B cell (primary cell): ENCODE measurements around the gene PPM1G. TPM values are rescaled to one million over a fixed set of nuclear protein-coding genes. Genes with fewer than 3 reads are reported as not detected.

Experiments used
- ATAC-seq: fragments of 200-7000 bp; cut with Tn5 transposase; one replicate; pipeline ENCODE4 v1.10.0; 2021; ENCODE audit warnings: low read depth, mild to moderate bottlenecking, moderate number of reproducible peaks, moderate library complexity
- CTCF ChIA-PET: fragments of 350-600 bp; sonication (Branson Sonifier 250); formaldehyde crosslinking; loops from one replicate; lab custom pipeline; 2021; ENCODE audit warnings: antibody characterized with exemption, inconsistent platforms; lab: Charles Lee
- POLR2A ChIA-PET: fragments of 350-600 bp; sonication (Branson Sonifier 250); formaldehyde crosslinking; loops from one replicate; lab custom pipeline; 2021; ENCODE audit warnings: antibody characterized with exemption; lab: Charles Lee
- DNase-seq: peaks from one replicate; pipeline ENCODE4 v3.0.0; 2013
- H2AFZ ChIP-seq: 2 replicates; pipeline ENCODE4 v1.6.1; 2012; ENCODE audit warnings: mild to moderate bottlenecking, low read depth, low read length; ENCODE audit not compliant: insufficient read depth, poor library complexity, severe bottlenecking
- H3K27ac ChIP-seq, 2 donors: 1 replicate in 1 of 2; 2 replicates in 1 of 2; pipeline ENCODE4 v1.5.1; 2012 to 2013; ENCODE audit warnings: low read length in 2 of 2, mild to moderate bottlenecking in 2 of 2, moderate library complexity in 1 of 2
- H3K27me3 ChIP-seq, 4 experiments: fragments of 200-600 bp in 1 of 4; sonication (generic) in 1 of 4; replicated peaks in 1 of 4; 1 replicate in 2 of 4; 2 replicates in 2 of 4; pipeline versions ENCODE4 v1.6.1 to v1.7.0; 2013 to 2016; ENCODE audit warnings: low read length in 3 of 4, mild to moderate bottlenecking in 2 of 4, mixed read lengths in 1 of 4, moderate library complexity in 1 of 4; ENCODE audit not compliant: insufficient read depth in 4 of 4, control insufficient read depth in 3 of 4; ENCODE audit errors: control extremely low read depth in 1 of 4
- H3K36me3 ChIP-seq, 2 experiments: replicated peaks in 1 of 2; 1 replicate in 1 of 2; 2 replicates in 1 of 2; pipeline versions ENCODE4 v1.6.1 to v1.7.1; 2013; ENCODE audit warnings: low read length in 1 of 2; ENCODE audit not compliant: insufficient read depth in 2 of 2, control insufficient read depth in 1 of 2; ENCODE audit errors: control extremely low read depth in 1 of 2, extremely low read depth in 1 of 2
- H3K4me1 ChIP-seq, 2 donors: fragments of 200-600 bp in 1 of 2; sonication (generic) in 1 of 2; 1 replicate in 1 of 2; 2 replicates in 1 of 2; pipeline versions ENCODE4 v1.5.1 to v1.6.1; 2013 to 2017; ENCODE audit warnings: low read length in 2 of 2; ENCODE audit not compliant: control insufficient read depth in 2 of 2, insufficient read depth in 2 of 2
- H3K4me2 ChIP-seq: replicated peaks from 2 replicates; pipeline ENCODE3; 2012; ENCODE audit warnings: mild to moderate bottlenecking, low read depth, low read length; ENCODE audit not compliant: poor library complexity, severe bottlenecking
- H3K4me3 ChIP-seq, 5 experiments: fragments of 200-600 bp in 1 of 5; sonication (generic) in 1 of 5; 1 replicate in 3 of 5; 2 replicates in 2 of 5; pipeline versions ENCODE4 v1.5.1 to v1.7.0; 2011 to 2016; ENCODE audit warnings: low read length in 4 of 5, mild to moderate bottlenecking in 4 of 5, low read depth in 2 of 5, control low read depth in 1 of 5, moderate library complexity in 1 of 5; ENCODE audit not compliant: insufficient read depth in 1 of 5; ENCODE audit errors: control extremely low read depth in 1 of 5, extremely low read depth in 1 of 5
- H3K79me2 ChIP-seq: fragments of 200-600 bp; sonication (generic); one replicate; pipeline ENCODE4 v1.6.0; 2016; ENCODE audit warnings: low read length; ENCODE audit not compliant: control insufficient read depth, insufficient read depth
- H3K9ac ChIP-seq: fragments of 200-600 bp; sonication (generic); 2 replicates; pipeline ENCODE4 v1.6.1; 2017; ENCODE audit warnings: mild to moderate bottlenecking, low read length, moderate library complexity
- H3K9me3 ChIP-seq, 3 donors: one replicate each; pipeline versions ENCODE4 v1.6.1 to v1.7.1; 2013; ENCODE audit warnings: low read length in 2 of 3; ENCODE audit not compliant: control insufficient read depth in 2 of 3, insufficient read depth in 1 of 3; ENCODE audit errors: control extremely low read depth in 1 of 3
- H4K20me1 ChIP-seq: 2 replicates; pipeline ENCODE4 v1.6.0; 2012; ENCODE audit warnings: mild to moderate bottlenecking, low read length; ENCODE audit not compliant: insufficient read depth, control insufficient read depth, poor library complexity, severe bottlenecking
- H3K27ac Mint-ChIP-seq: one replicate; pipeline ENCODE4 v1.8.0; 2021; ENCODE audit warnings: mixed read lengths
- H3K27me3 Mint-ChIP-seq: one replicate; pipeline ENCODE4 v1.8.0; 2021; ENCODE audit warnings: mixed read lengths
- H3K4me1 Mint-ChIP-seq: one replicate; pipeline ENCODE4 v1.8.0; 2021; ENCODE audit warnings: mixed read lengths
- H3K4me3 Mint-ChIP-seq: one replicate; pipeline ENCODE4 v1.8.0; 2021; ENCODE audit warnings: mixed read lengths
- H3K9me3 Mint-ChIP-seq: one replicate; pipeline ENCODE4 v1.8.0; 2022; ENCODE audit warnings: mixed read lengths; ENCODE audit not compliant: insufficient read depth
- EZH2 ChIP-seq: IDR thresholded peaks from 2 replicates; pipeline ENCODE4 v1.6.1; 2012; ENCODE audit warnings: borderline replicate concordance, low read depth, mild to moderate bottlenecking, moderate library complexity, low read length; ENCODE audit not compliant: insufficient read depth, poor library complexity, severe bottlenecking
- WGBS: methylation state at CpG from one replicate; pipeline ENCODE4 v1.1.5; 2013; ENCODE audit warnings: missing lambda C conversion rate; ENCODE audit not compliant: insufficient coverage; 5-methylcytosine and 5-hydroxymethylcytosine counted together
- intact Hi-C: fragments of 100-400 bp; cut with micrococcal nuclease; formaldehyde crosslinking; loops from one replicate; pipeline ENCODE4 v1.10.0; 2022
- polyA plus RNA-seq: library from polyadenylated mRNA; depleted of rRNA; stranded (reverse); fragments of >200 nt; gene quantifications from 2 replicates; pipeline ENCODE4 v1.2.3, GENCODE V29; 2012
- total RNA-seq, 2 donors: library from RNA; stranded (reverse); fragments of 120-200 nt in 1 of 2; gene quantifications; 1 replicate in 1 of 2; 2 replicates in 1 of 2; pipeline versions ENCODE4 v1.2.3 to v1.2.4, GENCODE V29; 2013 to 2022
- TF ChIP-seq, protein P1 (sequence below): fragments of 200-600 bp; IDR thresholded peaks from one replicate; pipeline ENCODE4 v1.8.0; 2022; ENCODE audit warnings: antibody characterized with exemption, mild to moderate bottlenecking

PPM1G gene
- total and polyA plus RNA-seq, 2 donors (not counting 1 experiment from before 2014, with no cell fraction given) = 23.7 to 48.9 TPM

DNA sequence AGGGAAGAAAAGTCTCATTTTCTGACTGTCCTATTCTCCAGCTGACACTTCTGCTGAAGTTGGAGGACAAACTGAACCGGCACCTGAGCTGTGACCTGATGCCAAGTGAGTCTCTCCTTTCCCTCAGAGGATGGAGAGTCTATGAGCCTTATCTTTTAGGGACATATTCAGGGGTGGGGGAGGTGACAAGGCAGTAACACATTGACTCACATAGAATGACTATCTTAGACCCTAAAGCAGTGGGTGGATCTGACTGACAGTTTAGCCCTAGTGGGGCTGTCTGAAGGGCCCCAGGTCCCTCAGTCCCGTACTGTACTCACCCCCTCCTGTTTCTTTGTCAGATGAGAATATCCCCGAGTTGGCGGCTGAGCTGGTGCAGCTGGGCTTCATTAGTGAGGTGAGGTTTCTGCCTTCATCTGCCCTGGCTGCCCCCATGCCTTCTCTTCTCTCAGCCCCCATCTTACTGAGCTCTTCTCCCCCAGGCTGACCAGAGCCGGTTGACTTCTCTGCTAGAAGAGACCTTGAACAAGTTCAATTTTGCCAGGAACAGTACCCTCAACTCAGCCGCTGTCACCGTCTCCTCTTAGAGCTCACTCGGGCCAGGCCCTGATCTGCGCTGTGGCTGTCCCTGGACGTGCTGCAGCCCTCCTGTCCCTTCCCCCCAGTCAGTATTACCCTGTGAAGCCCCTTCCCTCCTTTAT lies 32.0 kb upstream of the PPM1G start:
- H3K9me3 ChIP-seq = no peaks in the 10 kb centered on the region
- TF ChIP-seq, protein P1, sequence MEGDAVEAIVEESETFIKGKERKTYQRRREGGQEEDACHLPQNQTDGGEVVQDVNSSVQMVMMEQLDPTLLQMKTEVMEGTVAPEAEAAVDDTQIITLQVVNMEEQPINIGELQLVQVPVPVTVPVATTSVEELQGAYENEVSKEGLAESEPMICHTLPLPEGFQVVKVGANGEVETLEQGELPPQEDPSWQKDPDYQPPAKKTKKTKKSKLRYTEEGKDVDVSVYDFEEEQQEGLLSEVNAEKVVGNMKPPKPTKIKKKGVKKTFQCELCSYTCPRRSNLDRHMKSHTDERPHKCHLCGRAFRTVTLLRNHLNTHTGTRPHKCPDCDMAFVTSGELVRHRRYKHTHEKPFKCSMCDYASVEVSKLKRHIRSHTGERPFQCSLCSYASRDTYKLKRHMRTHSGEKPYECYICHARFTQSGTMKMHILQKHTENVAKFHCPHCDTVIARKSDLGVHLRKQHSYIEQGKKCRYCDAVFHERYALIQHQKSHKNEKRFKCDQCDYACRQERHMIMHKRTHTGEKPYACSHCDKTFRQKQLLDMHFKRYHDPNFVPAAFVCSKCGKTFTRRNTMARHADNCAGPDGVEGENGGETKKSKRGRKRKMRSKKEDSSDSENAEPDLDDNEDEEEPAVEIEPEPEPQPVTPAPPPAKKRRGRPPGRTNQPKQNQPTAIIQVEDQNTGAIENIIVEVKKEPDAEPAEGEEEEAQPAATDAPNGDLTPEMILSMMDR = no peak
- no peak for TF ChIP-seq EZH2
- H3K4me3 Mint-ChIP-seq = no peak overlapping the region
- no peaks in the 10 kb centered on the region for H3K27me3 Mint-ChIP-seq
- H3K4me1 ChIP-seq = peaks cover 3 to 6% of the 10 kb centered on the region in 2 donors
- H2AFZ ChIP-seq = no peak overlapping the region
- H3K79me2 ChIP-seq = no peaks in the 10 kb centered on the region
- H3K4me1 Mint-ChIP-seq = peaks cover 12% of the 10 kb centered on the region
- H4K20me1 ChIP-seq = peaks cover 1% of the 10 kb centered on the region
- H3K9ac ChIP-seq = no peak overlapping the region
- no peaks in the 10 kb centered on the region for H3K9me3 Mint-ChIP-seq
- ATAC-seq (no peak), DNase-seq (no peak)
- intact Hi-C loops = loop anchor here (5.0 to 10.0 kb wide), 2 partner anchors 46 to 243 kb away; partner anchors contain the start of gene IFT172
- no peaks in the 10 kb centered on the region for H3K27me3 ChIP-seq
- no peak overlapping the region for H3K27ac Mint-ChIP-seq
- H3K4me3 ChIP-seq = no peak overlapping the region
- ChIA-PET CTCF (interaction anchor here (1.3 kb wide), 1 partner anchor 11 kb away, joined by 3 read pairs; no protein-coding TSS in a partner anchor), POLR2A (interaction anchor here (1.1 kb wide), 1 partner anchor 13 kb away, joined by 3 read pairs; the partner anchor contains the start of gene NRBP1)
- H3K27ac ChIP-seq = no peak overlapping the region
- peak overlapping the region; percentile 70 for H3K4me2 ChIP-seq
- 100% methylated on average over 7 of the region's 10 CpGs for WGBS
- peaks cover 4 to 54% of the 10 kb centered on the region in 2 experiments for H3K36me3 ChIP-seq

DNA sequence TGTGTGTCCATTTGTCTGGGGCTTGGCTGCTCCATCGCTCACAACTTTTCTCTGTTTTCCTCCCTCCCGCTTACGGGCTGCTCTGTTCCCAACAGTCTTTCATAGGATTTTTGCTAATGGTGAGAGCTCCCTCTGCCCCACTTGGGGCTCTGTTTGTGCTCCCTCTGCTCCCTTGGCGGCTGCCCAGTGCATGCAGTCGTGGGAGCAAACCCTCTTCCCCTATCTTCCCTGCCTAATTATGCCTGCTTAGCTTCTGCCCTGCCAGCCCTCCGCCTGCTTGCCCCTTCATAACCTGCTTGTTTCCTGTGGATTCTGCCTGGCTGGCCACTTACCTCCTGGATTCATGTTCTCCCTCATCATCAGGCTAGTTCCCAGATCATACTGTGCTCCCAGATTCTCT lies 26.2 kb upstream of the PPM1G start:
- CTCF ChIA-PET = no interaction called here
- Mint-ChIP-seq H3K27ac (no peak overlapping the region), H3K4me3 (no peak overlapping the region), H3K9me3 (no peaks in the 10 kb centered on the region), H3K4me1 (peaks cover 11% of the 10 kb centered on the region), H3K27me3 (no peaks in the 10 kb centered on the region)
- intact Hi-C loops = no loop called here
- no peak overlapping the region for H3K4me3 ChIP-seq
- H3K36me3 ChIP-seq = peaks cover 7 to 71% of the 10 kb centered on the region in 2 experiments
- H3K79me2 ChIP-seq = peaks cover 39% of the 10 kb centered on the region
- POLR2A ChIA-PET = no interaction called here
- H3K27me3 ChIP-seq = no peaks in the 10 kb centered on the region
- peaks cover 0 to 3% of the 10 kb centered on the region in 2 donors for H3K4me1 ChIP-seq
- no peak overlapping the region for H3K27ac ChIP-seq
- no peak overlapping the region for H3K4me2 ChIP-seq
- DNase-seq = no peak
- no peak overlapping the region for H2AFZ ChIP-seq
- H3K9ac ChIP-seq = no peak overlapping the region
- TF ChIP-seq EZH2 = no peak
- TF ChIP-seq, protein P1 = no peak
- H3K9me3 ChIP-seq = no peaks in the 10 kb centered on the region
- WGBS = 98% methylated on average over 6 of the region's 6 CpGs
- peaks cover 56% of the 10 kb centered on the region for H4K20me1 ChIP-seq
- no peak for ATAC-seq
